Lung microvascular endothelial cell (primary cell): Measurements from ENCODE around the gene SRSF3. TPM values are rescaled to one million over a fixed set of nuclear protein-coding genes. Genes with fewer than 3 reads are reported as not detected.
"Not testable (repeated sequence)": the region's sequence is repeated elsewhere in the genome, so short reads cannot be mapped to it uniquely, and the experiment has no call there.

Experiments used
- DNase-seq, 2 donors: peaks; one replicate each; pipeline versions ENCODE4 v3.0.0 to v3.0.0-alpha.2; 2010; ENCODE audit warnings: low read depth in 2 of 2
- total RNA-seq: library from RNA; depleted of rRNA; stranded (reverse); fragments of >200 nt; gene quantifications from 2 replicates; pipeline ENCODE4 v1.2.1, GENCODE V29; 2014

SRSF3 gene
- 191 and 296 TPM in 2 replicates for total RNA-seq

DNA sequence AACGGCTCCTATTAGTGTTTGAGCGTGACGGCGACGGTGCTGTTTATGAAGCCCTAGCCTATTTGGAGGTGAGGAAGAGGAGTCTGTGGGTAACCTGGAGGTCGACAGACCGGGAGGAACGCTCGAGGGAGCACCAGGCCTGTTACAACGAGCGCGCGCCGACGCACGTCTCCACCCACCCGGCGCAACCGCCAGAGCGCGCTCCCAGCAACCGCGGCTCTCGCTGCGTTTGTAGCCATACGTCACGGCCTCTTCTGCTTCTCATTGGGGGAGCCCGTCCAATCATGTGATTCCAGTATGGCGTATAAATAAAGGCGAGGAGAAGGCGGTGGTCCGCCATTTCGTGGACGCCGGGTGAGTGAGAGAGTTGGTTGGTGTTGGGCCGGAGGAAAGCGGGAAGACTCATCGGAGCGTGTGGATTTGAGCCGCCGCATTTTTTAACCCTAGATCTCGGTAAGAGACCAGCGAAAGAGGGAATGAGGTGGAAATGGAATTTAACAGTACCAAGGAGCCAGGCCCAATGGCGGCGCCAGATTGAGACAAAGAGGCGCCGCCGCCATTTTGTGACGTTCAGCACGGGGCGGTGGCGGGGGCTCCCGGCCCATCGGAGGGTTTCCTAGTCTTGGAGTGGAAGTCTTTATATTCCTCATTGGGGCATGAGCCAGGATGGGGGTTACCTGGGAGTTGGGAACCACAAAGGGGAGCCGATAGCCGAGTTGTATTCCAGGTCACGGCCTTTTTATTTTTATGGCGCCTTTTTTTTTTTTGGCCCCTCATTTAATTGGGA lies at the start of gene SRSF3:
TSS of gene SRSF3 (plus strand) at position 334 of the 787 bp plus-strand sequence. CDS start 2,401 bp downstream, outside the sequence.
- DNase-seq = peak; percentile 99

DNA sequence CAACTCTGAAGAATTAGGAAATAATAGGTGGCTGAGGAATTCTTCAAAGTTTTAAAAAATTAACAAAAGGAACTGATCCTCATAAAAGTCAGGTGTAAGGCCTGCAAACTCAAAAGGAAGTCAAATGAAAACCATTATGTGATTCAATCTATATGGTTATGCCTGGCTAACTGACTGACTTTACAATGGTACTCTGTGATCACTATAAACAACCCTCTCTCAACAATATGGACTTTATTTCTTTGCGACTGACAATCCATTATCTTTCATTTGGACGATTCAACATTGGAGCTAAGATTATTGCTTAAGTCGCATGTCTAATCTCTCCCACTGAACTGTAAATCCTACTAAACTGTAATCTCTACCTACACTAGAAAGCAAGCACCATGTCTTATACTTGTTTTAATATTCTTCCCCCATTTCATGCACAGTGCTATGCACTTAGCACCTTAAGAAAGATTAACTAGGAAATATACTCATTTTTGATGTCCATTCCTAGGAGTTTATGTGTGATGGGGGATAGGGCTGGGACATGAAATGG lies 48.3 kb upstream of the SRSF3 start:
- DNase-seq = peak in 1 of 2 donors; percentile 2

DNA sequence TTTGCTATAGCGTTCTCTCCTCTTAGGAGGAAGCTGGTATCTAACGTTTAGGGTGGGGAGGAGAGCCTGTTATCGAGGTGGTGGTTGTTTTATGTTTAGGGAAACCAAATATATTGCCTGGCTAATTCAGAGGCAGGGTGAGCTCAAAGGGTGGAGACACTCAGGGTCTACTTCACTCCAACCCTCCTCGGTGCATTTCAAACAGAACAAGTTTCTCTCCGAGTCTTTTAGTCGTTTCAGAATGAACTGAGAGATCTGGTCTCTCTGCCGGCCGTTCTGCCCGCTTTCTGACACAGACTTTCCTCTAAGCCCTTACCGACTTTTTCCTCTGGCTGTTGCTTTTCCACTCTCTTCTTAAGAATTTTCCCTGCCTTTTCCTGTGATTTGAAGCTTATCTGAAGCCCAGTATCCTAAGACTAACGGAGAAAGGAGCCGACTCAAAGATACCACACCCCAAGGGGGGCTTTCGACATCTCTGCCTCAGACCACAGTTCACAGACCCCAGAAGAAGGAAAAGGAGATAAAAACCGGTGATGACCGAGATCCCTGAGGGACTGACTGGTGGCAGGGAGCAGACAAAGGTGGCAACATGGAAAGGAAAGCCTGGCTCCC lies 47.7 kb upstream of the SRSF3 start:
- peak; percentile 23 to 46 for DNase-seq

- DNase-seq = peak; percentile 88 to 89
These were observed 47.1 kb upstream of the SRSF3 start, which contains the start of gene STK38 for GRCh38 chr6:36546920-36547645. Gene STK38, minus strand, starts transcription at chr6:36547479. Its CDS starts 7,277 bp downstream, at chr6:36540202.

DNA sequence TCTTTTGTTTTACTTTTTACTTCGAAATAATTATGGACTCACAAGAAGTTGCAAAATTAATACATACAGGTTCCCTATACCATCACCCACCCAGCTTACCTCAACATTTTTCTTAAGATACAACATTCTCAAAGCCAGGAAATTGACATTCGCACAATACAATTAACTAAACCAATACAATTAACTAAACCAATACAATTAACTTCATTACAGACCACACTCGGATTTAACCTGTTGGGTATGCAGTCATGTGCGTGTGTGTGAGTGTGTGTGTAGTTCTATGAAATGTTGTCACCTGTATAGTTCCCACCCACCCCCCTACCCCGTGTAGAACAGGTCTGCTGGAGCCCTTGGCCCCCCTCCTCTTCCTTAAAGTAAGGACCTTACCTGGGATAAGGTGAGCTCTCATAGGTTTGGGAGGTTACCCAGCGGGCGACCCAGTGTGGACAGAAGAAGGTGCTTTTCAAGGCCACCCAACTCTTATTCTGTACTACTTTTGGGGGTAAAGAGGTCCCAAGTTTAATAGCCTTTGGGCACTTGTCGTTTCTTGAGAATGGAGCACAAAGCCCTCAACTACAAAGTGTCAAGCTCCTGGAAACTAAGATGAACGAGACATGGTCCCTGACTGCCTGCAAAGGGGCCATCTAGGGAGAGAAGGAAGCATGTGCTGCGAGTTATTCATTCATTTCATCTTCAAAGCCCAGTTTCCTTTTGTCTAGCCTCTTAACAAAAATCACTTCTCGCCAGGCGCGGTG lies 46.3 kb upstream of the SRSF3 start:
- peak in 1 of 2 donors; percentile 1 for DNase-seq

- DNase-seq = no peak
These were observed 45.8 kb upstream of the SRSF3 start for GRCh38 chr6:36548401-36548743.

- no peak for DNase-seq
These were observed 43.6 kb upstream of the SRSF3 start for GRCh38 chr6:36550473-36551000.

DNA sequence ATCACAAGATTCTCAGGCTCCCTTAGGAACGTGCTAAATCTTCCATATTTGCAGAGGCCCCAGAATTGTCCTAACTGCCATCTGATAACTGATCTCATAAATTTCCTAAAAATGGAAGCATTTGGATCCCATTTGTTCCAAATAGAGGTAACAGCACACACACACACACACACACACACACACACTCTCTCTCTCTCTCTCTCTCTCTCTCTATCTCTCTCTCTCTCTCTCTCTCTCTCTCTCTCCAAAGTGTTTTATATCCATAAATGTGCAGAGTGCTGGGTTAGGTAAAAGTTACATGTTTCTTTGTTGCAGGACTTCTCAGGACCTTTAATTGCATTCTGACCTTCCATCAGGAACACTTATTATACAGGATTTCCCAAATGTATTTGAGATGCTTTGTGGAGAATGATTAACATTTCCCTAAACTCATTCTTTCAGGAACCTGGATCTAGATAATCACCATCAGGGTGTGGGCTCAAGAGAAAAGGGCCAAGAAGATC lies 38.4 kb upstream of the SRSF3 start:
- DNase-seq = no peak

- no peak for DNase-seq
These were observed 37.9 kb upstream of the SRSF3 start for GRCh38 chr6:36556281-36556680.

GRCh38 chr6:36559011-36559793 lies 35.0 kb upstream of the SRSF3 start:
- no peak for DNase-seq

- DNase-seq = no peak
These were observed 33.3 kb upstream of the SRSF3 start for GRCh38 chr6:36560822-36561221.

DNA sequence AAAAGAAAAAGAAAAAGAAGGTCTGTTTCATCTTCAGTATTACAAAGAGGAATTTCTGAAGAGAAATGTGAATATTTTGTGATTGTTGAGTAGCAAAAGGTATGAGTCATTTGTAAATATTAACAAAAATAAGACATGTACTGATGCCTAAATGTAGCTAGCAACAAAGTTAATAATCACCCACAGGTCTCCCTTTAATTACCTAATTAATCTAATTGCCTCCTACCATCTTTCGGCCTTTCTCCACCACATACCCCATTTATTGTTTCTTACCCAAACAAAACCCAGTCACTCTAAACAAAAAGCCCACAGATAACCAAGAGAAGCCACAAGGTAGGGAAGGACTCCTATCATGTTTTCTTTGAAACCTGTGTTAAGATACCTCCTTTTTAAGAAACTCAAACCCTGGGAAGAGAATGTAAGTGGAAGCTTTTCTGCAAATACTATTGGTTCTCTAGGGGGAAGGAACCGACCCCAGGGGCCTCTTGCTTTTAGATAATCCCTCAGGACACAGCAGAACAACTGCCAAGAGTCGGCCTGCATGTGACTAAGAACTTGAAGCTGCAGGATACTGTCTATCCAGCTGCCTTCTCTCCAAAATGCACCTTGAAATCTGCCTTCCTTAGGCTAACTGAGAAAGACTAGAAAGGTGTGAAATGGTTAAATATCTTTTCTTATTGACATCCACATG lies 30.8 kb upstream of the SRSF3 start:
- DNase-seq = no peak

DNA sequence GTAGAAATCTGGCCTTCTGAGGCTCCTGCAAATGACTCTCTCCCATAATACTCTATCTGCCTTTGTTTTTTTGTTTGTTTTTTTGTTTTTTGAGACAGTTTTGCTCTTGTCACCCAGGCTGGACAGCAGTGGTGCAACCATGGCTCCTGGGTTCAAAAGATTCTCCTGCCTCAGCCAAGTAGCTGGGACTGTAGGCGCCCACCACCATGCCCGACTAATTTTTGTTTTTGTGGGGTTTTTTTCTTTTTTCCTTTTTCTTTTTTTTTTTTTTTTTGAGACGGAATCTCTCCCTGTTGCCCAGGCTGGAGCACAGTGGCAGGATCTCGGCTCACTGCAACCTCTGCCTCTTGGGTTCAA lies 30.3 kb upstream of the SRSF3 start:
- no peak for DNase-seq

DNA sequence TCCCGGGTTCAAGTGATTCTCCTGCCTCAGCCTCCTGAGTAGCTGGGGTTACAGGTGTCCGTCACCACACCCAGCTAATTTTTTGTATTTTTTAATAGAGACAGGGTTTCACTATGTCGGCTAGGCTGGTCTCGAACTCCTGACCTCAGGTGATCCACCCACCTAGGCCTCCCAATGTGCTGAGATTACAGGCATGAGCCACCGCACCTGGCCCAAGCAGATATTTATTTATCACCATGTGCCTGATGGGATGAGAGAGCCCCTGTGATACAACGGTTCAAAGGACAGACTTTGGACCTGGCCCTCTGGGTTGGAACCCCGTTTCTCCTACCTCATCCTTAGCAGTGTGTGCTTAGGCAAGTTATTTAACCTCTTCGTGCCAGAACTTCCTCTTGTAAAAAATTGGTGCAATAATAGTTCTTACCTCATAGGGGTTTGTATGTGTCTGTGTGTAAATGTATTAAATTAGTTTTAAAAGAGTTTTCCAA lies 27.7 kb upstream of the SRSF3 start:
- DNase-seq = no peak

DNA sequence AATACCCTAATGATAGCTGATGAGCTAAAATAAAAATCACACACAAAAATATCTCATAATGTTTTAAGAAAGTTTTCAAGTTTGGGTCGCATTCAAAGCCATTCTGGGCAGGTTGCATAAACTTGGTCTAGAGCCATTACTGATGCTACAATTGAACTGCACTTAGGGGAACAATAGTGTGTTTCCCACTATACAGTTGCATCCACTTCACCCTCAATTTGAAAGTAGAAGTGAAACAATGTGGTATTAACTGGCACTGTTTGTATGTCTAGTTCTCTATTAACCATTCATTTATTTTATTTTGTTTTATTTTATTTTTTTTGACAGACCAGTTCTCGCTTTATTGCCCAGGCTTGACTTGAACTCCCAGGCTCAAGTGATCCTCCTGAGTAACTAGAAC lies 23.9 kb upstream of the SRSF3 start:
- DNase-seq = no peak

GRCh38 chr6:36571122-36572043 lies 22.8 kb upstream of the SRSF3 start:
- no peak for DNase-seq

DNA sequence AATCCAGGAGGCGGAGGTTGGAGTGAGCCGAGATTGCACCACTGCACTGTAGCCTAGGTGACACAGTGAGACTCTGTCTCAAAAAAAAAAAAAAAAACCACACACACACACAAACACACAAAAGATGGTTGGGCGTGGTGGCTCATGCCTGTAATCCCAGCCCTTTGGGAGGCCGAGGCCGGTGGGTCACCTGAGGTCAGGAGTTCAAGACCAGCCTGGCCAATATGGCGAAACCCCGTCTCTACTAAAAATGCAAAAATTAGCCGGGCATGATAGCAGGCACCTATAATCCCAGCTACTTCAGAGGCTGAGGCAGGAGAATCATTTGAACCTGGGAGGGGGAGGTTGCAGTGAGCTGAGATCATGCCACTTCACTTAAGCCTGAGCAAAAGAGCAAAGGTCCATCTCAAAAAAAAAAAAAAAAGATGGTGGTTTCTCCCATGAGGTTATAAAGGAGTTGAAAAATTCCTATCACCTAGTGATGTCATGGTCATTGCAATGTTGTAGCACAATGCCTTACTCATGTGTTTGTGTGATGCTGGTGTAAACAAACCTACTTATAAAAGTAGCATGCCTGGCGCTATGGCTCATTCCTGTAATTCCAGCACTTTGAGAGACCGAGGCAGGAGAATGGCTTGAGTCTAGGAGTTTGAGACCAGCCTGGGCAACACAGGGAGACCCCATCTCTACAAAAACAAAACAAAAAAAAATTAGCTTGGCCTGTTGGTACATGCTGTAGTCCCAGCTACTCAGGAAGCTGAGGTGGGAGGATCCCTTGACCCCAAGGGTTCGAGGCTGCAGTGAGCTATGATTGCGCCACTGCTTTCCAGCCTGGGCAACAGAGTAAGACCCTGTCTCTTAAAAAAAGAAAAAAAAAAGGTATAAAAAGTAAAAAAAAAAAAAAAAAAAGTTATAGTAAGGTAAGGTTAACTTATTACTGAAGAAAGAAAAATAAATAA lies 21.5 kb upstream of the SRSF3 start:
- not testable (repeated sequence) for DNase-seq
